Measurements from ENCODE around the gene SEMA3B.

DNA sequence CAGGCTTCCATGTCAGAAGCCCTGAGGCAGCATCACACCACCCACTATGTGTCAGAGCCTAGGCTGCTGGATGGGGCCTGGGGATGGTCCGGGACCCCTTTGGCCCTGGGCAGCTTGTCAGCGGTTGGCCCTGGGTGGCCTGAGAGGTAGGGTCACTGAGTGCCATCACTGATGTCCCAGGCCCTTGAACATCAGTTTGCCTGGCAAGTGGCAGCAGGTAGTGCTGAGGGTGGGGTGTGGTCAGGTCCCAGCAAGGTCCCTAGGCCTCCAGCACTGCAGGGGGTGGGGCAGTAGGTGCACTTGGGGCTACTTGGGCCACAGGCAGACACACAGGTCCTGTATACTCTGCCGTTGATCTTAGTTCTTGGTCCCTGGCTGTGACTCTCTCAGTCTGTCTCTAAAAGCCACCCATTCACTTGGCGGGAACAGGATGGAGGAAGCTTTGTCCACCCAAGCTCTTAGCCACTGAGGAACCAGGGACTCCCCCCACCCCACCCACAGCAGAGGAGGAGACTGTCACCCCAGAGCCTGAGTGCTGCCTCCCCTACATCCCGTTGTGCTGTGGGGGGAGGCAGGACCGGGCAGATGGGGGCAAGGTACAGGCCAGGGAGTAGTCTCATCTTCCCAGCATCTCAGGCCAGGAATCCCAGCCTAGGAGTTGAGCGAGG, 27.1 kb upstream of the SEMA3B start:
- TF ChIP-seq, protein P1, sequence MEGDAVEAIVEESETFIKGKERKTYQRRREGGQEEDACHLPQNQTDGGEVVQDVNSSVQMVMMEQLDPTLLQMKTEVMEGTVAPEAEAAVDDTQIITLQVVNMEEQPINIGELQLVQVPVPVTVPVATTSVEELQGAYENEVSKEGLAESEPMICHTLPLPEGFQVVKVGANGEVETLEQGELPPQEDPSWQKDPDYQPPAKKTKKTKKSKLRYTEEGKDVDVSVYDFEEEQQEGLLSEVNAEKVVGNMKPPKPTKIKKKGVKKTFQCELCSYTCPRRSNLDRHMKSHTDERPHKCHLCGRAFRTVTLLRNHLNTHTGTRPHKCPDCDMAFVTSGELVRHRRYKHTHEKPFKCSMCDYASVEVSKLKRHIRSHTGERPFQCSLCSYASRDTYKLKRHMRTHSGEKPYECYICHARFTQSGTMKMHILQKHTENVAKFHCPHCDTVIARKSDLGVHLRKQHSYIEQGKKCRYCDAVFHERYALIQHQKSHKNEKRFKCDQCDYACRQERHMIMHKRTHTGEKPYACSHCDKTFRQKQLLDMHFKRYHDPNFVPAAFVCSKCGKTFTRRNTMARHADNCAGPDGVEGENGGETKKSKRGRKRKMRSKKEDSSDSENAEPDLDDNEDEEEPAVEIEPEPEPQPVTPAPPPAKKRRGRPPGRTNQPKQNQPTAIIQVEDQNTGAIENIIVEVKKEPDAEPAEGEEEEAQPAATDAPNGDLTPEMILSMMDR (IDR thresholded peaks at IDR 0.05; ENCODE audit: low read depth, low read length), result no peak
- TF ChIP-seq EZH2phosphoT487 (IDR thresholded peaks at IDR 0.05; ENCODE audit: low read depth), result no peak
